ENCODE data around the gene MACC1.

Gene MACC1

DNA sequence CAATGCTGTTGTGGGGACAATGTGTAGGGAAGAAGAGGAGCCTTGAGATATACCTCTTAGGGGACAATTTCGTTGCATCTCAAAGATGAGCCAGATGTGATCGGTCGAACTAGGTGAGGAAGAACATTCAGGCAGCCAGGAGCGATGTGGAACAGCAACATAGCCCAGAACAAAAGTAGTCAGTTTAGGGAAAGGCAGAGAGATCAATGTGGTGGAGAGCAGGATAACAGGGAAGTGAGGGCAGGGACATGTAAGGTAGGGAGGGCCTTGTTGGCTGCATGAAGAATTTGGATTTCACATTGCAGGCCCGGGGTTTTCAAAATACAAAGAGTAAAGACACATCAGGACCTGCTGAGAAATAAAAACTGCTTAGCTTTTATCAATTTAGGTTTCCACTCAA lies 29.1 kb upstream of the MACC1 start:
- in situ Hi-C loops (cut with MboI; ENCODE audit: low pct_unique_long_range_greater_than_20kb, low sequenced_read_pairs, unreplicated experiment), result no loop called here
- no peak for DNase-seq (ENCODE audit: low spot score)
- TF ChIP-seq, protein P1, sequence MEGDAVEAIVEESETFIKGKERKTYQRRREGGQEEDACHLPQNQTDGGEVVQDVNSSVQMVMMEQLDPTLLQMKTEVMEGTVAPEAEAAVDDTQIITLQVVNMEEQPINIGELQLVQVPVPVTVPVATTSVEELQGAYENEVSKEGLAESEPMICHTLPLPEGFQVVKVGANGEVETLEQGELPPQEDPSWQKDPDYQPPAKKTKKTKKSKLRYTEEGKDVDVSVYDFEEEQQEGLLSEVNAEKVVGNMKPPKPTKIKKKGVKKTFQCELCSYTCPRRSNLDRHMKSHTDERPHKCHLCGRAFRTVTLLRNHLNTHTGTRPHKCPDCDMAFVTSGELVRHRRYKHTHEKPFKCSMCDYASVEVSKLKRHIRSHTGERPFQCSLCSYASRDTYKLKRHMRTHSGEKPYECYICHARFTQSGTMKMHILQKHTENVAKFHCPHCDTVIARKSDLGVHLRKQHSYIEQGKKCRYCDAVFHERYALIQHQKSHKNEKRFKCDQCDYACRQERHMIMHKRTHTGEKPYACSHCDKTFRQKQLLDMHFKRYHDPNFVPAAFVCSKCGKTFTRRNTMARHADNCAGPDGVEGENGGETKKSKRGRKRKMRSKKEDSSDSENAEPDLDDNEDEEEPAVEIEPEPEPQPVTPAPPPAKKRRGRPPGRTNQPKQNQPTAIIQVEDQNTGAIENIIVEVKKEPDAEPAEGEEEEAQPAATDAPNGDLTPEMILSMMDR (IDR thresholded peaks at IDR 0.05; ENCODE audit: extremely low read depth, insufficient read depth, missing control alignments), result no peak

DNA sequence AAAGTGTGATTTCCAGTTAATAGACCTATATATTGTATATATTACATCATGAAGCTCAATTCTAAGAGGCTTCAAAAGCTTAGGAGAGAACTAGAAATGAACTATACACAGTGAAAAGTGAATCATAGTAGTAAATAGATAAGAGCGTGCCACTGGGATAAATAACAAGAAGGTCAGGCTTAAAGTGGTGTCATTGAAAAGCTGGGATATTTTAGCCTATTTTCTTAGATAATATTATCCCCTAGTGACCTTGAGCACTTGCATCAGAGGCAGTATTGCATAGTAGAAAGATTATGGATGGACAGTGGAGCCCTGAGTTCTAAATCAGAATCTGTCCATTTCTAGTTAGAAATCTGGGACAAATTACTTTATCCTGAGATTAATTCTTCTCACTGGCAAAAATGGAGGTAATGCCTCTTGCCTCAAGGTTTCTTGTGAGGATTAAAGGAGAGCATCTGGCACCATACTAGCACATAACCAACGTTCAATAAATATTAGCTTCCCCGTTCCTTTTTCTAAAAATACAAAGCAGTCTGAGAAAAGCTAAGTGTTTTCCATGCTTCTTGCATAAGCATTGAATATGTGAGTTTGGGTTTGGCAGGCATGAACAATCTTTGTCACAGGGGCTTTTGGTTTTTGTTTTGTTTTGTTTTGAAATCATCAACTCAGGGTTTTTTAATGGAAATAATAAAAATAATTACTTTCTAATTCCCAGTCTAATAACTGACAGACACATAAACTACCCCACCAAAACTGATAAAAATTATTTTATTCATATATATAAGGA lies 27.3 kb upstream of the MACC1 start:
- in situ Hi-C loops (cut with MboI; ENCODE audit: low pct_unique_long_range_greater_than_20kb, low sequenced_read_pairs, unreplicated experiment), result no loop called here
- TF ChIP-seq, protein P1 (IDR thresholded peaks at IDR 0.05; ENCODE audit: extremely low read depth, insufficient read depth, missing control alignments), result no peak
- DNase-seq (ENCODE audit: low spot score), result no peak

DNA sequence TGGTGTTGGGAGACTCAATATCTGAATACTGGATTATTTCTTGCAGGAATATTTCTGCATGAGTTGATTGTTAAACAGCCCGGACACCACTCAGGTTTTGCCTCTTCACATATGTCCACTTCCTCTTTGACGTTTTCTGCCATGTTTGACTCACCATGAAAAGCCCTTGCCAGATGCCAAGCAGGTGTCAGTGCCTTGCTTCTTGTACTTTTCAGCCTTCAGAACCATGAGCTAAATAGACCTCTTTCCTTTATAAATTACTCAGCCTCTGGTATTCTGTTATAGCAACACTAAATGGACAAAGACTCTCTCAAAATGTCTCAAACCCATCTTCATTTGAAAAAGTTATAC lies 24.7 kb upstream of the MACC1 start:
- no peak for DNase-seq (ENCODE audit: low spot score)
- in situ Hi-C loops (cut with MboI; ENCODE audit: low pct_unique_long_range_greater_than_20kb, low sequenced_read_pairs, unreplicated experiment), result no loop called here
- TF ChIP-seq, protein P1 (IDR thresholded peaks at IDR 0.05; ENCODE audit: extremely low read depth, insufficient read depth, missing control alignments), result no peak

DNA sequence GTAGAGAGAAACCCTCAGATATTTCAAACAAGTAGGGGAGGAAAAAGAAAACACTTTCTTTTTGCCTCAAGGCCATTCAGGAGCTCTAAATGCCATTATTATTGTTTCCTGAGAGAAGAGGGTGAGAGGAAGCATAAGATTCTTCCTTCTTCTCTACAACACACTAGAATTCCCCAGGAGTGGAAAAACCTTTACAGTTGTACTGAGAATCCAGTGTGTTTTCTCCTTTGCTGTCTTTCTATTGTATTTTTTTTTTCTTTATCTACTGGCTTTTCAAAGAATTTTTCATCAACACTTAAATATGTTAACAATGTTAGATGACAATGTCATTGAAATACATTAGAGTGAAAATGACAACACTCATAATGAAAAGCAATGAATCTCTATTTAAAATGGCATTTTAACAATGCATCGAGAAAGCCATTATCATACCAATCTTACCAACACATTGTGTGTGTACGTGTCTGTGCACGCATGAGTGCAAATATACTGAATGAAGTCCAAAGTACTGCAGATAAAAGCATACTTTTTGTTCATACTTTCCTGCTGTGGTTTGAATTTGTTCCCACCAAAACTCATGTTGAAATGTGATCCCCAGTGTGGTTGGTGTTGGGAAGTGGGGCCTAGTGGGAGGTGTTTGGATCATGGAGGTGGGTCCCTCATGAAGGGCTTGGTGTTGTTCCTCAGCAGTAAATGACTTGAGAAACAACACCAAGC lies 24.2 kb upstream of the MACC1 start:
- TF ChIP-seq, protein P1 (IDR thresholded peaks at IDR 0.05; ENCODE audit: extremely low read depth, insufficient read depth, missing control alignments), result no peak
- in situ Hi-C loops (cut with MboI; ENCODE audit: low pct_unique_long_range_greater_than_20kb, low sequenced_read_pairs, unreplicated experiment), result no loop called here

DNA sequence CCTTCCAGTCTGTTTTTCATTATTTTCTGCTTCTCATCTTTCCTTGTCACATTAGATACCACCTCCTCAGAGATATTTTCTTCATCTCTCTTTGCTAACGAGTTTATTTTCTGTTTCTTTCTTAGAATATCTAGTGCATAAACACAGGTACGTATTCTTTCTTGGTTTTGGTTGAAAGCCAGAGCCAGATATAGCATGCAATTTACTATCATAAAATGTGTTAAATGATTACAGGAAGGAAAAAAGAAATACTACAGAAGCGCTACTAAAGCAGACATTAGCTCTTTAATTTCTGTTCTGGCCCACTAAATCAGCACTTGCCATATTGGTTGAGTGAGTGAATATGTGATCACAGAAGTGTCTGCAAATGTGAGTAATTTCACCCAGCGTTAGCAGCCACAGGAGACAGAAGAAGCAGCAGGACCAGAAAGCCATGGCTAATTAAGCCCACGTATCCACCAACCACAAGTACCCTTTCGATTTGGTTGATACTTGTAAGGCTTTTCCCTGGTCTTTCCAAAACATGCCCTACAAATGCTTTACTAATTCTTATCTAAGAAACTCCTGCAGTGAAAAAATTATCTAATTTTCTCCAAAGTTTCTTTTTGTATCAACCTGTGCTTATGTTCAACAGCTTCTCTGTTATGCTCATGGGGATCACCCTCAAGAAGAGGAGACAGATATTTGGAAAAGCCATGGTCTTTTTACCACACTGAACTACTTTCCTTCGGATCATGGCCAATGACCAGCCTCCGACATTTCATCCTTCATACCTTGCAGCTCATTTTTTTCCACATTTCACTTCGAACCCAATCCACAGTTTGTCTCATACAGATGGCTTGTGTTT lies 23.1 kb upstream of the MACC1 start:
- peak; percentile 21 for DNase-seq (ENCODE audit: low spot score)
- in situ Hi-C loops (cut with MboI; ENCODE audit: low pct_unique_long_range_greater_than_20kb, low sequenced_read_pairs, unreplicated experiment), result no loop called here
- TF ChIP-seq, protein P1 (IDR thresholded peaks at IDR 0.05; ENCODE audit: extremely low read depth, insufficient read depth, missing control alignments), result no peak

More for the DNA sequence above, 24.2 kb upstream of the MACC1 start:
- DNase-seq (ENCODE audit: low spot score), result no peak

DNA sequence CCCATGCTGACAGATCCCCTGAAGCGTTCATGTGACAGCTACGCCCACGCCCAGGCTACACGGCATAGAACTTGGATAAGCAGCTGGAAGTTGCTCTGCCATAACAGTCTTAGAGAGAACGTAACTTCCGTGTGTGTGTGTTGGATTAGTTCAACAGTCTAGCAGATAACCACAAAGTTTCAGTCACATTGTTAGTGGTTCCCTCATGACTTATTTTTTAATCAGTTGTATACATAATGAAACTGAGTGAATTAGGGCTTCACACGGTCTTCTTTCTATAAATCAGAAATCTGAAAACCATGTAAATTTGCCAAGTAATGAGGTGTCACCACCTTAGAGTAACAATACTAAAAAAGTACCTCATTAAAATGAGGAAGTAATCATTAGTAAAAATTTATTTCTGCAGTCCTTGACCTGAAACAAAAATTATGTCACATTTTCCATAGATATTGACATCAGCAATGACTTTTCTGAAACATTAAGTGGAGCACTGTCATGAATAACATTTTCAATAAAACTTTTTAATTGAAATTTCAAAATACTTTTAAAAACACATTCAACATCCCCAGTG lies 21.7 kb upstream of the MACC1 start:
- in situ Hi-C loops (cut with MboI; ENCODE audit: low pct_unique_long_range_greater_than_20kb, low sequenced_read_pairs, unreplicated experiment), result no loop called here
- TF ChIP-seq, protein P1 (IDR thresholded peaks at IDR 0.05; ENCODE audit: extremely low read depth, insufficient read depth, missing control alignments), result no peak

More for the DNA sequence above, 21.7 kb upstream of the MACC1 start:
- peak; percentile 13 for DNase-seq (ENCODE audit: low spot score)

Data from GM13977 (cell line).